Neuron (in vitro differentiated cells): ENCODE data around the gene LVRN.

Experiments used
- H2AFZ ChIP-seq: one replicate; pipeline ENCODE4 v1.6.1; 2013; ENCODE audit warnings: low read depth, mild to moderate bottlenecking, inconsistent platforms, low read length, moderate library complexity
- H3K27me3 ChIP-seq: one replicate; pipeline ENCODE4 v1.6.1; 2013; ENCODE audit warnings: low read length; ENCODE audit not compliant: insufficient read depth
- H3K36me3 ChIP-seq: one replicate; pipeline ENCODE4 v1.6.1; 2013; ENCODE audit warnings: low read length; ENCODE audit not compliant: insufficient read depth
- H3K4me1 ChIP-seq: one replicate; pipeline ENCODE4 v1.6.1; 2013; ENCODE audit warnings: low read length; ENCODE audit not compliant: insufficient read depth
- H3K4me3 ChIP-seq: 2 replicates; pipeline ENCODE4 v1.5.1; 2013; ENCODE audit warnings: mild to moderate bottlenecking, low read length, moderate library complexity
- H3K9me3 ChIP-seq: one replicate; pipeline ENCODE4 v1.6.1; 2013; ENCODE audit warnings: low read length

LVRN gene

DNA sequence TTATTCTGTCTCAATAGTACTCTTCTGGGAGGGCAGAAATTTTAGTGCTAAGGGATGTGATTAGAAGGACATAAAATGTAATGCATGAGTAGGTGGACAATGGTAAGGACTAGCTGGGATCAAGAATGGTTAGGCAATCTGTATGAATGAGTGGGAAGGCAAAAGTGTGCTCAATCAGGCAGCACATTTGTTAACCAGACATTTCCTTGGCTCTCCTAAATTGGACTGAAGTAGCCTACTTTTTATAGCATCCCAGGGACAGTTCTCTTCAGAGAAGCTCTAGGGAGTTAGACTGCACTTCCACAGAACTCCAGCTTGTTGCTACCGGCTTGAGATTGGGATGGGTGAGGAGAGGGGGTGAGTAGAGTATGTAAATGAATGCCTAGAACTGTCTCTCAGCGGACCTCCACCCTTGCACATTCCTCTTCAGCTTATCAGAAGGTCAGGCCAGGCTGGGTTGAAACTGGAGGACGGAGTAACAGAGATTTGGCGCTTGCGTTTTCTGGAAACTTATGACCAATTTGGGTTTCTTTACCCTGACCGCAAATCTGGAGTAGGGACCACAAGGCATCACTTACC, 51.0 kb downstream of the LVRN start:
- H3K27me3 ChIP-seq = no peaks in the 10 kb centered on the region
- H3K9me3 ChIP-seq = no peaks in the 10 kb centered on the region
- no peak overlapping the region for H2AFZ ChIP-seq
- no peaks in the 10 kb centered on the region for H3K36me3 ChIP-seq
- H3K4me3 ChIP-seq = no peak overlapping the region
- no peaks in the 10 kb centered on the region for H3K4me1 ChIP-seq

DNA sequence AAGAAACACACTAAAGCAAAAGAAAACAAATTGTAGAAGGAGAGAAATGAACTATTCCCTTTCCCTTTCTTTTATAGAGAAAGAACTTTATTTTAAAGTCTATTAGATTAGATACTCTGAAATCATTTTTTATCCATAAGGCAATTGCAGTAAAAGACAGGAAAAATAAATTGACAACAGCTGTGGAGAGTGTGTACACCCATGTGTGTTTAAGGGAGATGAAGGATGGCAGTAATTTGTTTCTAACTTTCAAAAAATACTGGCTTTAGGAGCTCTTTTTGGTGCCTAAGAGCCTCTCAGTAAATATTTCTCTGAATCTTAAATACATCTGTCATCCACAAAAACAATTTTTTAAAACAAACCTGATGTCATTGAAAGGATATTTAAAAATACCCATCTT, 51.7 kb downstream of the LVRN start:
- H3K4me1 ChIP-seq = no peaks in the 10 kb centered on the region
- no peak overlapping the region for H2AFZ ChIP-seq
- no peaks in the 10 kb centered on the region for H3K9me3 ChIP-seq
- no peaks in the 10 kb centered on the region for H3K36me3 ChIP-seq
- H3K27me3 ChIP-seq = no peaks in the 10 kb centered on the region
- H3K4me3 ChIP-seq = no peak overlapping the region

DNA sequence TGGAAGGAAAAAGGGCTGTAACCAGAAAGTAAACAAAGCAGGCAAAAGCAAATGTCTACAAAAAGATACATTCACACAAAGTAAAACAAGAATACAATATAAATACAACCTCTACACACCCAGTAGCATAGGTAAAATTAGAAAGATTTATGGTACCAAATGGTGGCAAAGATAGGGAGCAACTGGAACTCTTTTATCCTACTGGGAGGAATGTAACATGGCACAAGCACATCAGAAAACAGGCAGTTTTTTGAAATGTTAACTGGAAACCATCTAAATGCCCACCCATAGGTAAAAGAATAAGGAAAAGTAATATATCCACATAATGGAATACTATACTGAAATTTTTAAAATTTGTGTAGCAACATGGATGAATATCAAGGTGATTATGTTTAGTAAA, 61.3 kb downstream of the LVRN start:
- H3K4me1 ChIP-seq = no peaks in the 10 kb centered on the region
- H3K36me3 ChIP-seq = no peaks in the 10 kb centered on the region
- H3K9me3 ChIP-seq = no peaks in the 10 kb centered on the region
- H2AFZ ChIP-seq = no peak overlapping the region
- H3K4me3 ChIP-seq = no peak overlapping the region
- no peaks in the 10 kb centered on the region for H3K27me3 ChIP-seq

DNA sequence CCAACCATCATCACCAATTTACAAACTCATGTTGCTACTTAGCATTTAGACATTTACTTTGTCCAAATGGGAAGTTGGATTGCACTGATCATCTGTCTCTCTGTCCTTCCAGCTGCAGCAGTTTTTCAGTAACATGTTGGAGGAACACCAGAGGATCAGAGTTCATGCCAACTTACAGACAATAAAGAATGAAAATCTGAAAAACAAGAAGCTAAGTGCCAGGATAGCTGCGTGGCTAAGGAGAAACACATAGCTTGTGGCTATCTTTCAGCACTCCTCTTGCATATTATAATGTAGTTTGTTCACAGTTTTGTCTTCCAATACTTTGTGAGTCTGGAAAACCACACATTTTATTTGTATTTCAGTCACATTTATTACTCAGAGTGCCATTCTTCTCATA, 63.6 kb downstream of the LVRN start:
- H3K36me3 ChIP-seq = no peaks in the 10 kb centered on the region
- H3K9me3 ChIP-seq = no peaks in the 10 kb centered on the region
- H3K4me1 ChIP-seq = no peaks in the 10 kb centered on the region
- no peak overlapping the region for H3K4me3 ChIP-seq
- H3K27me3 ChIP-seq = no peaks in the 10 kb centered on the region
- H2AFZ ChIP-seq = no peak overlapping the region

DNA sequence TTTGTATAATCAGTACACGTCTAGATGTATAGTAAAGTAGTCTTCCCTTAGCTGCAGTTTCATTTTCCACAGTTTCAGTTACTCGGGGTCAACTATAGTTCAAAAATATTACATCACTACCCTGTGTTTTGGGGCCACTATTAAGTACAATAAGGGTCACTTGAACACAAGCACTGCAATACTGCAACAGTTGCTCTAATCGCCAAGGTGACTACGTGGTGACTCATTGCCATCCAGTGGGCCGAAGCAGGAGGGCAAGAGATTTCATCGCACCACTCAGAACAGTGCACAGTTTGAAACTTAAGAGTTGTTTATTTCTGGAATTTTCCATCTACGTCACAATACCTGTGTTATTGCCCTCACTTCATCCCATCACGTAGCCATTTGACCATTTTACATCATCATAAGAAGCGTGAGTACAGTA, 69.8 kb downstream of the LVRN start, which contains the start of gene ARL14EPL:
ARL14EPL (plus strand) TSS at position 379 of the 424 bp plus-strand sequence. CDS start 18,994 bp downstream, outside the sequence.
- no peak within 1 kb of the TSS for H2AFZ ChIP-seq
- no peaks in the 10 kb centered on the region for H3K9me3 ChIP-seq
- H3K27me3 ChIP-seq = no peaks in the 10 kb centered on the region
- no peak within 1 kb of the TSS for H3K4me3 ChIP-seq
- no peaks in the 10 kb centered on the region for H3K36me3 ChIP-seq
- no peaks in the 10 kb centered on the region for H3K4me1 ChIP-seq

DNA sequence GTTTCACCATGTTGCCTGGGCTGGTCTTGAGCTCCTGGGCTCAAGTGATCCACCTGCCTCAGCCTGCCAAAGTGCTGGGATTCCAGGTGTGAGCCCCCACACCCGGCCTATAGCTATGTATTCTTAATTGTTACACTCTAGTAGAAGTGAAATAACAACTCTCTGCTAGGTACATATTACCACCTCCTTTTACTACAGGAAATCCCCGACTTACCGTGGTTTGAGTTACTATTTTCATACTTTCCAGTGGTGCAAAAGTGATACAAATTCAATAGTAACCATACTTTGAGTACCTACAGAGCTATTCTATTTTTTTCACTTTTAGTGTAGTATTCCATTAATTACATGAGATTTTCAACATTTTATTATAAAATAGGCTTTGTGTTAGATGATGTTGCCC, 70.7 kb downstream of the LVRN start:
- no peaks in the 10 kb centered on the region for H3K9me3 ChIP-seq
- no peak overlapping the region for H2AFZ ChIP-seq
- H3K4me3 ChIP-seq = no peak overlapping the region
- H3K4me1 ChIP-seq = no peaks in the 10 kb centered on the region
- no peaks in the 10 kb centered on the region for H3K27me3 ChIP-seq
- H3K36me3 ChIP-seq = no peaks in the 10 kb centered on the region

DNA sequence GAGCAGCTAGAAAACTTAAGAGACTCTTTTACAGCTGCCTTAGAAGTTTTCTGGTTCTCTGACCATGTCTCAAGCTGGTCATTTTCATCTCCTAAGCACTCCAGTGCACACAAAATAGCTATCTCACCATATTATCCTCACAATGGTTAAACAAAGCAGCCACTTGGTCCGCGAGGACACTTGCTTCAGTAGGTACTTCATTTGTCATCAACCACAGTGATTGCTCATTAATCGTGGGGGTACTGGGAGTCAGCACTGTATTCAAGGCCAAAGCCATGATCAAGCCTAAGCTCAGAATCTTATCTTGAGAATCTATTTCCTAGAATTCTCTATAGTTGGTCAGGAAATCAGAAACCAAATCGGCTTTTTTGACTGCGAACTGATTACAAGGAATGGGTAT, 72.8 kb downstream of the LVRN start:
- no peak overlapping the region for H2AFZ ChIP-seq
- no peak overlapping the region for H3K4me3 ChIP-seq

DNA sequence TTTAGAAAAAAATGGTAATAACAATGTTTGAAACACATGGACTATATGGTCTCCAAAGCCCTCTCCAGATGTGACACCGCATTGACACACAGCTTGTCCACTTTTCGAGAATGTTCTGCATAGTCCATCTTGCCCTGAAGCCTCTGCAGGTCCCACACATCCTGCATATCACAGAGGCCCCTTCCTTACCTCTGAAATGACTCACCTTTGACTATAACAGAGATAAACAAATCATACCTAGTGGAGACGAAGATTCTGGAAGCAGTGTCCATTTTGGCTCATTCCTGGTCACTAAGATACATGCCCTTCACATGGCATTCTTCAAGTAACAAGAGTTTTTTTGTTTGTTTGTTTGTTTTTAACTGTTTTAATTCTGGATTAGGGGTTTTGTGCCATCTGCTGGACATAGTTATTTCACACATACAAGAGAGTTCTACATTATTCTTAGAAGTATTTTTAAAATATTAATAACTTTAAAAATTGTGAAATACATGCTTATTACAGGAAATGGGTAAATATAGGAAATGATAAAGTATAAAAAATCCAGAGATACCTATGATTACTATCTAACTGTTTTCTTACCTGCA, 75.1 kb downstream of the LVRN start:
- Histone ChIP-seq H3K9me3 (no peaks in the 10 kb centered on the region), H2AFZ (no peak overlapping the region), H3K4me3 (no peak overlapping the region), H3K36me3 (no peaks in the 10 kb centered on the region), H3K27me3 (no peaks in the 10 kb centered on the region), H3K4me1 (no peaks in the 10 kb centered on the region)

More for the DNA sequence above, 72.8 kb downstream of the LVRN start:
- no peaks in the 10 kb centered on the region for H3K9me3 ChIP-seq
- no peaks in the 10 kb centered on the region for H3K36me3 ChIP-seq
- H3K27me3 ChIP-seq = no peaks in the 10 kb centered on the region
- H3K4me1 ChIP-seq = no peaks in the 10 kb centered on the region

DNA sequence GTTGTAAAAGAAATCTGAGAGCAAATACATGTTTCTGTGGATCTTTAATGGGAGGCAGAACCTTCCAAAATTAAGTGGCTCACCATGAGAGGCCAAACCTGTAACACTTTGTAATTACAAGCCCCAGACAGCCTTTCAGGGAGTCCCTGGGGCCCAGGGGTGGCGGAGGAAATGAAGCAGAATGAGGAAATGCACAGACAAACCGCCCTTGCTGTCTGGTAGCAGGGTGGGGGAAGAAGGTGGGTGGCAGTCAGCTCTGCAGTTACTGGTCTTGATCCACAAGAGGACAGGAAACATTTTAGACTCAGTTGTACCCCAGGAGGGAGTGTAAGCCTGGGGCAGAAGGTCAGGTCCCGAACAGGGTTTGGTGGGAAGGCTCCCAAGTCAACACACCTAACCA, 76.5 kb downstream of the LVRN start:
- no peaks in the 10 kb centered on the region for H3K9me3 ChIP-seq
- no peaks in the 10 kb centered on the region for H3K27me3 ChIP-seq
- no peaks in the 10 kb centered on the region for H3K36me3 ChIP-seq
- no peak overlapping the region for H3K4me3 ChIP-seq
- H3K4me1 ChIP-seq = no peaks in the 10 kb centered on the region
- H2AFZ ChIP-seq = no peak overlapping the region

DNA sequence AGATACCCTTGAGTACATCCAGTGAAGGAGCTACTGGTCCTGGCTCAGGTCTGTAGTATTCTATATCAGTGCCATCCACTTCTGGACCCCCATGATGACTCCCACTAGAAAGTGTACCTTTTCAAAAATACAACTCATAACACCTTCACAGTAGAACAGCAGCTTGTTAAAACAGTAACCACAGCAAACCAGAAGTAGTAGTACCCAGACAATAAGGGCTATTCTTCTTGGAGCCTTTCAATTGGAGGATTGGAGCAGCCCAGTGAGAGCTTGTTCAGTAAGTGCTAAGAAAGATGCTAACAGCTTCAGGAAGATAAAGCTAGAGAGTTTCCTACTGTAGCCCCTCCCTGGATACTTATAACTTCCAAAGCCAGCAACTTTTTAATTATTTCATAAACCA, 80.1 kb downstream of the LVRN start:
- H3K9me3 ChIP-seq = no peaks in the 10 kb centered on the region
- H3K27me3 ChIP-seq = no peaks in the 10 kb centered on the region
- no peak overlapping the region for H3K4me3 ChIP-seq
- no peaks in the 10 kb centered on the region for H3K4me1 ChIP-seq
- no peaks in the 10 kb centered on the region for H3K36me3 ChIP-seq
- no peak overlapping the region for H2AFZ ChIP-seq

DNA sequence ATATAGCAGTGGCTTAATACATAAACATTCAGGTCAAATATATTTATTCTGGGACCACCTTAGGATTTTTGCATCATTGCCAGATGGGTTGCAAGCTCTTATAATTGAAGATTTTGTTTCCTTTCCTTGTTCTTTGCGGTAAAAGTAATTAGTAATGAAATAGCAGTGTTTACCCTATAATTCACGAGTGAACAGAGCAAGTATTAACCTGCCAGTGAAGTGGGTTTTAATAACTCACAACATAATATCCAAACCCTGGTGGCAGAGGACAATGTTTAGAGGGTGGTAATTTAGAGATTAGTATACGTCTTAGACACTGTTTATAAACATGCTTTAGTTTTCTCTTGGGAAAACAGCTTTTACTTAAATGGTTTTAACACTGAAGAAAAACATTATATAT, 81.8 kb downstream of the LVRN start:
- H3K27me3 ChIP-seq = no peaks in the 10 kb centered on the region
- H2AFZ ChIP-seq = no peak overlapping the region
- H3K36me3 ChIP-seq = no peaks in the 10 kb centered on the region
- no peaks in the 10 kb centered on the region for H3K4me1 ChIP-seq
- no peaks in the 10 kb centered on the region for H3K9me3 ChIP-seq
- no peak overlapping the region for H3K4me3 ChIP-seq

DNA sequence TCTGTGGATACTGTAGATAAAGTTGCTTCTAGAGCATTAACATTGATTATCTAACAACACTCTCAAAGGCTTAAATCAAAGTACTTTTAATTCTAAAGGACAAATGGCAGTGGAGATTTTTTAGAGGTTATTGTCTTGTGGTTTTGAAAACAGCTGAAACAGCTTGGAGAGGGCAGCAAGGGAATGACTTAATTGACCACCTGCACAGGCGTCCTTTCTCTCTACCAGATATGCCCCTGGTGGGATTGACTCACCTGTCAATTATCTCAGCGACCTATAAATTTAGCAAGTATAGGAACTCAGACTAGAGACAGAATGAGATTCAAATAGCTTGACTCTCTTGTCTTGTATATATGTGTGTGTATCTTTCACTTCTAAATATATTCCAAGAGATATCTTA, 83.5 kb downstream of the LVRN start:
- no peaks in the 10 kb centered on the region for H3K36me3 ChIP-seq
- H3K27me3 ChIP-seq = no peaks in the 10 kb centered on the region
- no peak overlapping the region for H3K4me3 ChIP-seq
- no peak overlapping the region for H2AFZ ChIP-seq
- no peaks in the 10 kb centered on the region for H3K9me3 ChIP-seq
- no peaks in the 10 kb centered on the region for H3K4me1 ChIP-seq

DNA sequence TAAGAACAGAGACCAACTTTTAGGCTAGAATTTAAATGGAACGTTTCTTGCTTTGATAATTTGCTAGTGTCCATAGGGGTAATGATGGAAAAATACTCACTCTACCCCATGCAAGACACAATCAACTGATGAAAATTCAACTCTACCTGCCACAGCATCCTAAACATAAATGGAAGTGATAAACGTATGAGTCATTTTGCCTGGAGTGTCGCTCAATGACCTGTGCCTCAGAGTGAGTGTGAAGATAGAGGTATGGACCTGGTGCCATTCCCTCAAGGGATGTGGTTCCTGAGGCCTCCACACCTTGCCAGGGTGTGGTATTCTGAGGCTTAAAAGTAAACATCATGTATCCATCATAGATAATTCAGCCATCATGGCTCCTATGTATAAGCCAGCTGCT, 84.0 kb downstream of the LVRN start:
- H3K4me3 ChIP-seq = no peak overlapping the region
- H3K27me3 ChIP-seq = no peaks in the 10 kb centered on the region
- H3K36me3 ChIP-seq = no peaks in the 10 kb centered on the region
- H2AFZ ChIP-seq = no peak overlapping the region
- no peaks in the 10 kb centered on the region for H3K9me3 ChIP-seq
- H3K4me1 ChIP-seq = no peaks in the 10 kb centered on the region

DNA sequence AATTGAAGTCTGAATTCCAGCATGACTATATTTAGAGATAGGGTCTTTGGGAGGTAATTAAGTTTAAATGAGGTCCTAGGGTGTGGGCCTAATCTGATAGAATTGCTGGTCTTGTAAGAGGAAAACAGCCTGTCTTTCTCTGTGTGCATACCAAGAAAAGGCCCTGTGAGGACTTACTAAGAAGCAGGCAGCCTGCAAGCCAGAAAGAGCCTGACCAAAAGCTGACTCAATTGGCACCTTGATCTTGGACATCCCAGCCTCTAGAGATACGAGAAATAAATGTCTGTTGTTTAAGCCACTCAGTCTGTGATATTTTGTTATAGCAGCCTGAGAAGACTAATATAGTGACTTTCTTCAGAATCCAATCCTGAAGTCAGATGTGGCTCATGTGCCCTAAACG, 84.5 kb downstream of the LVRN start:
- H3K9me3 ChIP-seq = no peaks in the 10 kb centered on the region
- no peaks in the 10 kb centered on the region for H3K27me3 ChIP-seq

More for the DNA sequence above, 84.5 kb downstream of the LVRN start:
- H3K36me3 ChIP-seq = no peaks in the 10 kb centered on the region
- H3K4me1 ChIP-seq = no peaks in the 10 kb centered on the region
- H3K4me3 ChIP-seq = no peak overlapping the region
- no peak overlapping the region for H2AFZ ChIP-seq
